A549 treated with AZD9567 at 1 μM for 4 hours (cell line): ENCODE results near the gene TRMT13. TPM values are rescaled to one million over a fixed set of nuclear protein-coding genes. Genes with fewer than 3 reads are reported as not detected.

Source experiments
- total RNA-seq: library from RNA; stranded (reverse); fragments of 200-300 nt; extraction: Qiagen RNA extraction; gene quantifications from 5 replicates; pipeline ENCODE4 v1.2.3, GENCODE V29; 2022; ENCODE audit not compliant: insufficient read depth

The TRMT13 gene
- 4.0 to 7.1 TPM (median 5.9 TPM) in 5 replicates for total RNA-seq

GRCh38 chr1:100132566-100133477 lies at the start of gene TRMT13, which contains the start of gene SASS6:
TSS of gene TRMT13 (plus strand) at chr1:100133163. CDS start at chr1:100133169, 6 bp downstream.
TSS of gene SASS6 (minus strand) at chr1:100132930. CDS start at chr1:100132814, 116 bp downstream.

DNA sequence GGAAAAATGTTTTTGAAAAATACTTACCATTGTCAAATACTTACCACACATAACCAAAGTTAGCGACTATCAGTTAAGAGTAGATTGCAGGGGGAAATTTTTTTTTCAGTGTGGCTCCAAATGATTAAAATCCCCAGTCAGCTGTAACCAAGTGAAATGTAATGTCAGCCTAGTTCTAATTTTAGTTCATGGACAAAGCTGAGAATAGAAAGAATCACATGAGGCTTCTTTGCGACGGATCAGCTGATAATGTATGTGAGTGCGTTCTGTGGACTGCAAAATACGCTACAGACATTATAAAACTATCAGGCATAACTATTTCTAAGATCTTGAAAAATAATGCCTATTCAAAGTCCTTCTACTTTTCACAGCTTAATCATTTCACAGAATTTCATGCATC lies 45.1 kb downstream of the TRMT13 start, which contains the start of gene LRRC39:
LRRC39 (minus strand) TSS at position 166 of the 400 bp plus-strand sequence. CDS start 9,740 bp downstream, outside the sequence.

Other genes starting within 250 kb of the TRMT13 start
- gene SLC35A3, start 163.2 kb upstream of the TRMT13 start, total RNA-seq = 4.7 to 11.4 TPM (median 10.9 TPM) in 5 replicates
- gene SASS6, start 233 bp upstream of the TRMT13 start, total RNA-seq = 2.8 to 4.6 TPM (median 3.8 TPM) in 5 replicates
- gene LRRC39, start 45.1 kb downstream of the TRMT13 start, total RNA-seq = 0.09 to 0.16 TPM (median 0.13 TPM) in 4 of 5 replicates, not detected in the other
- gene DBT, start 116.7 kb downstream of the TRMT13 start, total RNA-seq = 2.8 to 9.3 TPM (median 3.9 TPM) in 5 replicates
- gene RTCA, start 133.1 kb downstream of the TRMT13 start, total RNA-seq = 18.7 to 22.5 TPM (median 22.0 TPM) in 5 replicates
- 1.8 to 2.9 TPM (median 2.5 TPM) in 5 replicates for gene CDC14A, start 219.3 kb downstream of the TRMT13 start, total RNA-seq